ENCODE results near the gene ACACB. TPM values are rescaled to one million over a fixed set of nuclear protein-coding genes. Genes with fewer than 3 reads are reported as not detected.

The ACACB gene
- total and polyA plus RNA-seq, 4 experiments from 2014 or later = 0.83 to 47.1 (median 24.4) TPM

DNA sequence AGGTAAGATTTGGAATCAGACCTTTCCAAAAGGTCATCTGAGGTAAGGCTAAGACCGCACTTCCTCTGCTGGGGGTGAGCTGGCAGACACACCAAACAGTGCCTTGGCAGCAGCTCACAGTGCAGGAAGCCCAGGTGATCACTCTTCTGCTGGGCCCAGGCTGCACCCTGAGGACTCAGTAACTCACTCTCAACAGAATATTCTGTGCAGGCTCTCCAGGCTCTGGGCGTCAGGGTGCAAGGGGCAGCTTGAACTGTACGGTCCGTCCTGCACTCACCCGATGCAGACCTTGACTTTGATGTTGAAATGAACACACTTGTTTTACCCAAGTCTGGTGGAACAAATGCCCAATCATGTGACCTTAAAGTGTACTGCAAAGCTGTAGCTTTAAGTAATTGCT lies 29.1 kb upstream of the ACACB start:
- Mint-ChIP-seq H3K4me3 (no peak overlapping the region), H3K9me3 (no peaks in the 10 kb centered on the region), H3K27me3 (no peaks in the 10 kb centered on the region), H3K27ac (no peak overlapping the region), H3K4me1 (peaks cover 6 to 17% (median 10%) of the 10 kb centered on the region in 4 donors), H3K36me3 (peaks cover 44 to 62% of the 10 kb centered on the region in 2 donors)
- Histone ChIP-seq H3K4me3 (ENCODE audit: low read length in 2 of 2) (no peak overlapping the region), H3K4me1 (ENCODE audit: insufficient read depth, low read length) (peaks cover 8% of the 10 kb centered on the region), H3K36me3 (ENCODE audit: insufficient read depth, low read length) (peaks cover 40% of the 10 kb centered on the region), H3K9me3 (ENCODE audit: control insufficient read depth in 1 of 2, low read length in 2 of 2) (no peaks in the 10 kb centered on the region), H3K27me3 (ENCODE audit: insufficient read depth, low read length) (no peaks in the 10 kb centered on the region), H3K27ac (ENCODE audit: low read depth, low read length) (no peak overlapping the region)
- intact Hi-C loops (cut with micrococcal nuclease) = no loop called here
- DNase-seq = no peak
- ChIA-PET CTCF (ENCODE audit: partially characterized antibody) (interaction anchor here (0.6 to 1.4 kb wide), 5 partner anchors 8 to 203 kb away, joined by 3 to 4 read pairs (median 3); no protein-coding TSS in a partner anchor), POLR2A (ENCODE audit: partially characterized antibody) (interaction anchor here (1.0 to 1.8 kb wide), 2 partner anchors 12 to 34 kb away, joined by 3 to 5 read pairs; partner anchors contain the start of gene USP30)

DNA sequence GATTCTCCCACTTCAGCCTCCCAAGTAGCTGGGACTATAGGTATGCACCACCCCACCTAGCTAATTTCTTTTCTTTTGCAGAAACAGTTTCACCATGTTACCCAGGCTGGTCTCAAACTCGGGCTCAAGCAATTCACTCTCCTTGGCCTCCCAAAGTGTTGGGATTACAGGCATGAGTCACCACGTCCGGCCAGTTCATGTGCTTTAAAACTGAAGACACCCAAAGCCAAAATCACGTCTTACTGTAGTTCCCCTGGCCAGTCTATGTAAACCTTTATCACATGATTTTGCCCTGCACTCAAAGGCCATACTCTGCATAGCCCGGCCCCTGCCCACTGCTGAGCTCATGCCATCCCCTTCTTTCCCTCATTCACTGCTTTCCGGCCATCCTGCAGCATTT lies 27.6 kb upstream of the ACACB start:
- CTCF ChIA-PET (ENCODE audit: partially characterized antibody) = no interaction called here
- H3K36me3 ChIP-seq (ENCODE audit: insufficient read depth, low read length) = peaks cover 40% of the 10 kb centered on the region

DNA sequence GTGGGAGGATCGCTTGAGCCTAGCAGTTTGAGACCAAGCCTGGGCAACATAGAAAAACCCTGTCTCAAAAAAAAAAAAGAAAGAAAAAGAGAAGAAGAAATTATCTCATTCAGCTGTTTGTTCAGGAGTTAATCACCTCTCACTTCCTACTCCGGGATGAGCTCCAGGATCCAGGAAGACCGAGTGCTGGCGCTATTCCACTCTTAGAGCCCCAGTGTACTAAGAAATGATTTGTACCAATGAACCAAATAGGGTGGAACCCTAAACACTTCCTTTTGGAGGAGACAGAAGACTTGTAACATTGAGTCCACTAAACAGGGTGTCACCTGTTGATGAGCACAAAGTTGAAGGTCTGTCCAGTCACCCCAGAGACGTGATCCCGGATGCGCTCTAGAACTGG lies 26.7 kb upstream of the ACACB start:
- Mint-ChIP-seq H3K9me3 (no peaks in the 10 kb centered on the region), H3K4me3 (no peak overlapping the region), H3K36me3 (peaks cover 24 to 51% of the 10 kb centered on the region in 2 donors), H3K27ac (peak overlapping the region in 3 of 7 donors; percentile 47 to 90 (median 61)), H3K27me3 (no peaks in the 10 kb centered on the region), H3K4me1 (peaks cover 20 to 37% (median 28%) of the 10 kb centered on the region in 4 donors)
- H3K4me1 ChIP-seq (ENCODE audit: insufficient read depth, low read length) = peaks cover 22% of the 10 kb centered on the region
- H3K9me3 ChIP-seq (ENCODE audit: control insufficient read depth in 1 of 2, low read length in 2 of 2) = no peaks in the 10 kb centered on the region
- ChIA-PET POLR2A (ENCODE audit: partially characterized antibody) (no interaction called here), CTCF (ENCODE audit: partially characterized antibody) (interaction anchor here (1.0 kb wide), 1 partner anchor 9 kb away, joined by 4 read pairs; no protein-coding TSS in a partner anchor)
- peaks cover 40% of the 10 kb centered on the region for H3K36me3 ChIP-seq (ENCODE audit: insufficient read depth, low read length)
- intact Hi-C loops (cut with micrococcal nuclease) = loop anchor here (10.0 kb wide), 1 partner anchor 455 kb away; the partner anchor contains the start of gene SELPLG
- no peaks in the 10 kb centered on the region for H3K27me3 ChIP-seq (ENCODE audit: insufficient read depth, low read length)
- no peak overlapping the region for H3K4me3 ChIP-seq (ENCODE audit: low read length in 2 of 2)
- no peak for DNase-seq
- H3K27ac ChIP-seq (ENCODE audit: low read depth, low read length) = no peak overlapping the region

More for the DNA sequence above, 27.6 kb upstream of the ACACB start:
- no peaks in the 10 kb centered on the region for H3K27me3 ChIP-seq (ENCODE audit: insufficient read depth, low read length)
- Mint-ChIP-seq H3K27ac (peak overlapping the region in 4 of 7 donors; percentile 19 to 76 (median 60)), H3K36me3 (peaks cover 30 to 52% of the 10 kb centered on the region in 2 donors), H3K27me3 (no peaks in the 10 kb centered on the region), H3K4me1 (peaks cover 16 to 33% (median 23%) of the 10 kb centered on the region in 4 donors), H3K9me3 (no peaks in the 10 kb centered on the region), H3K4me3 (no peak overlapping the region)
- intact Hi-C loops (cut with micrococcal nuclease) = no loop called here
- H3K9me3 ChIP-seq (ENCODE audit: control insufficient read depth in 1 of 2, low read length in 2 of 2) = no peaks in the 10 kb centered on the region
- no peak overlapping the region for H3K4me3 ChIP-seq (ENCODE audit: low read length in 2 of 2)
- no peak overlapping the region for H3K27ac ChIP-seq (ENCODE audit: low read depth, low read length)
- DNase-seq = no peak
- POLR2A ChIA-PET (ENCODE audit: partially characterized antibody) = no interaction called here
- H3K4me1 ChIP-seq (ENCODE audit: insufficient read depth, low read length) = peaks cover 21% of the 10 kb centered on the region

DNA sequence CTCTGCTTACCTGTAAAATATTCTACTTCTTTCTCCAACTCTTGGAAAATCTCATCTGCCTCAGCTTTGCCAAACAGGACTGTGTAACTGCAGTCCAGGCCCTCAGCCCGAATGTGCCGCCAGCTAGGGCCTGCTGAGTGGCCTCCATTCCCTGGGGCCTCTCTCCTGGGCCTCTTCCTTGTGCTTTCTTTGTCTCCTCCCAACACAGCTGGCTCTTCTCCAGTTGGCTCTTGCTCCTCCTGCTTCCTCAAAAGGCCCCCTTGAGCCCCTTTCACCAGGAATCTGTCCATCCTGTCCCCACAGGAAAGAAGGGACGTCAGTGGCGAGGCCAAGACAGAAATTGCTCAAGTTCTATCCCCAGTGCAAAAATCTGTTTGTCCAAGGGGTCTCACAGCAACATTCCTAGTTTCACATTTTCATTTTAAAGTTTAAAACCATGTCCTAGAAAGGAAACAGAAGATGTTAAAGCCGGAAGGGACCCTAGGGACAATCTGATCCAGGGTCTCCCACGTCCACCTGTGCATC lies 23.8 kb upstream of the ACACB start:
- peak overlapping the region; percentile 86 to 97 (median 95) for H3K27ac Mint-ChIP-seq
- peaks cover 19% of the 10 kb centered on the region for H3K36me3 ChIP-seq (ENCODE audit: insufficient read depth, low read length)
- ChIA-PET CTCF (ENCODE audit: partially characterized antibody) (interaction anchor here (0.9 to 4.3 kb wide), 14 partner anchors 8 to 428 kb away, joined by 3 to 57 read pairs (median 7); partner anchors contain the start of gene USP30), POLR2A (ENCODE audit: partially characterized antibody) (interaction anchor here (0.9 to 1.8 kb wide), 4 partner anchors 38 to 531 kb away, joined by 4 to 6 read pairs (median 6); partner anchors contain the start of genes ISCU, SART3, SSH1 and USP30)
- peaks cover 7 to 33% of the 10 kb centered on the region in 2 donors for H3K36me3 Mint-ChIP-seq
- H3K9me3 Mint-ChIP-seq = no peaks in the 10 kb centered on the region
- intact Hi-C loops (cut with micrococcal nuclease) = loop anchor here (1.0 to 10.0 kb wide), 9 partner anchors 40 to 1332 kb away; partner anchors contain the start of genes ISCU, PRDM4, SELPLG and SSH1
- H3K27ac ChIP-seq (ENCODE audit: low read depth, low read length) = peak overlapping the region; percentile 60
- H3K27me3 ChIP-seq (ENCODE audit: insufficient read depth, low read length) = no peaks in the 10 kb centered on the region
- H3K4me3 Mint-ChIP-seq = peak overlapping the region; percentile 84 to 91 (median 86)
- H3K4me1 ChIP-seq (ENCODE audit: insufficient read depth, low read length) = peaks cover 26% of the 10 kb centered on the region
- peaks cover 21 to 49% (median 30%) of the 10 kb centered on the region in 4 donors for H3K4me1 Mint-ChIP-seq
- no peak for DNase-seq
- H3K4me3 ChIP-seq (ENCODE audit: low read length in 2 of 2) = peak overlapping the region; percentile 62 to 75
- H3K27me3 Mint-ChIP-seq = no peaks in the 10 kb centered on the region
- H3K9me3 ChIP-seq (ENCODE audit: control insufficient read depth in 1 of 2, low read length in 2 of 2) = no peaks in the 10 kb centered on the region

DNA sequence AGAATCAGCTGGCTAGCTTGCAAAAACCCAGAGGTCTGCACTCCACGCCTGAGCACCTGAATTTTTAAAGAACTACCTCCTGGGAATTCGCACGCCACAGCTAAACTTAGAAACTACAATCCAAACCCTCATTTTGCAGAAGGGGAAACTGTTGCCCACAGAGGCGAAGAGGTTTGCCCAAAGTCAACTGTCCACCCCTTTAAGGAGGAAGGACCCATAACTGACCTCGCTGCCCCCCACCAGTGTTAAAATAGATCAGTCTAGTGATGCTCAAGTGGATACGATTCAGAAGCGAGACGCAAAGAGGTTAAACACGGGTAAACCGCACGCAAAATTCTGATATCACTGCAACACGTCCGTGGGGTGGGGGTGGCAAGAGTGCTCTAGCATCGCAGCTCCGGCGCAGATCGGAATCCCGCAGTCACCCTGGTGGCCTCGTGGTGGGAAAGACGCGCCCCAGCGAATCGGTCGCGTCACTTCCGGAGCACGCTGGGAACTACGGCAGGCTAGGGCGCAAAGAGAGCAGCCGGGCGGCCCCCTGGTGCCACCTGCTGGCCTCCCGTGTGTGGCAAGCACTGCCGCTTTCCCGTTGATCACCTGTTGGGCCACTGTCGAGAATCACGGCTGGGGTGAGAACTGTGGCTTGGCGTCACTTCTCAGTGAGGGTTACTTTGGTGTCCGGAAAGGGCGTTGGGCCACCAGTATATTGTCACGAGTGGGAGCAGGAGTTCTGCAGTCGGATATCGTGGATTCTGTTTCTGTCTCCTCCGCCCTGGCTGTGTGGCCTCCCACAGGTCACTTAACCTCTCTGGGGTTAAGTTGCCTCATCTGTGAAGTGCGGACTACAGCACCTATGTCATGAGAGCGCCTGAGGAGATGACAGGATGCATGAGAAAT lies 23.1 kb upstream of the ACACB start, which contains the start of gene ALKBH2:
TSS of gene ALKBH2 (minus strand) at position 451 of the 897 bp plus-strand sequence. CDS start 686 bp downstream, outside the sequence.
- ChIA-PET CTCF (ENCODE audit: partially characterized antibody) (interaction anchor here (0.7 to 4.3 kb wide), 19 partner anchors 9 to 529 kb away, joined by 3 to 57 read pairs (median 4); partner anchors contain the start of gene USP30), POLR2A (ENCODE audit: partially characterized antibody) (interaction anchor here (0.9 to 1.8 kb wide), 5 partner anchors 18 to 531 kb away, joined by 3 to 6 read pairs (median 5); partner anchors contain the start of genes ISCU, SART3, SSH1 and USP30)
- Mint-ChIP-seq H3K4me3 (peak within 1 kb of the TSS; percentile 84 to 91 (median 86)), H3K9me3 (no peaks in the 10 kb centered on the region), H3K36me3 (peaks cover 7 to 29% of the 10 kb centered on the region in 2 donors), H3K4me1 (peaks cover 21 to 56% (median 34%) of the 10 kb centered on the region in 4 donors), H3K27me3 (no peaks in the 10 kb centered on the region), H3K27ac (peak within 1 kb of the TSS; percentile 86 to 97 (median 95))
- H3K27ac ChIP-seq (ENCODE audit: low read depth, low read length) = peak within 1 kb of the TSS; percentile 60
- peak; percentile 93 to 98 (median 95) for DNase-seq
- H3K36me3 ChIP-seq (ENCODE audit: insufficient read depth, low read length) = peaks cover 12% of the 10 kb centered on the region
- no peaks in the 10 kb centered on the region for H3K9me3 ChIP-seq (ENCODE audit: control insufficient read depth in 1 of 2, low read length in 2 of 2)
- intact Hi-C loops (cut with micrococcal nuclease) = loop anchor here (1.0 to 10.0 kb wide), 9 partner anchors 41 to 1332 kb away; partner anchors contain the start of genes ISCU, PRDM4, SELPLG and SSH1
- no peaks in the 10 kb centered on the region for H3K27me3 ChIP-seq (ENCODE audit: insufficient read depth, low read length)
- H3K4me3 ChIP-seq (ENCODE audit: low read length in 2 of 2) = peak within 1 kb of the TSS; percentile 62 to 75
- peaks cover 27% of the 10 kb centered on the region for H3K4me1 ChIP-seq (ENCODE audit: insufficient read depth, low read length)

DNA sequence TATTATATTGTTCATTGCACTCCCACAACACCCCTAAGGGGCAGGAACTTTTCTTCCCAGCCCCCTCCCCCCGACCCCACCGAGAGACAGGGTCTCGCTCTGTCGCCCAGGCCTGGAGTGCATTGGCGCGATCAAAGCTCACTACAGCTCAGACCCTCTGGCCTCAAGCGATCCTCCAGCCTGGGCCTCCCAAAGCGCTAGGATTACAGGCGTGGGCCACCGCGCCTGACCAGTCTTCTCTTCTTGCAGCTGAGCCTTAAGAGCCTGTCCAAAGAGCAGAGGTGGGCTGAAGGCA lies 19.3 kb upstream of the ACACB start:
- CTCF ChIA-PET (ENCODE audit: partially characterized antibody) = interaction anchor here (1.1 kb wide), 1 partner anchor 480 kb away, joined by 3 read pairs; no protein-coding TSS in a partner anchor
- no peaks in the 10 kb centered on the region for H3K9me3 ChIP-seq (ENCODE audit: control insufficient read depth in 1 of 2, low read length in 2 of 2)

More for the DNA sequence above, 19.3 kb upstream of the ACACB start:
- Mint-ChIP-seq H3K27me3 (no peaks in the 10 kb centered on the region), H3K27ac (no peak overlapping the region), H3K4me1 (peaks cover 31 to 70% (median 47%) of the 10 kb centered on the region in 4 donors), H3K9me3 (no peaks in the 10 kb centered on the region), H3K4me3 (peak overlapping the region in 6 of 8 donors; percentile 29 to 66 (median 34)), H3K36me3 (peaks cover 8 to 23% of the 10 kb centered on the region in 2 donors)
- POLR2A ChIA-PET (ENCODE audit: partially characterized antibody) = interaction anchor here (3.9 kb wide), 1 partner anchor 42 kb away, joined by 11 read pairs; no protein-coding TSS in a partner anchor
- Histone ChIP-seq H3K27ac (ENCODE audit: low read depth, low read length) (no peak overlapping the region), H3K4me1 (ENCODE audit: insufficient read depth, low read length) (peaks cover 46% of the 10 kb centered on the region), H3K4me3 (ENCODE audit: low read length in 2 of 2) (no peak overlapping the region), H3K36me3 (ENCODE audit: insufficient read depth, low read length) (peaks cover 4% of the 10 kb centered on the region), H3K27me3 (ENCODE audit: insufficient read depth, low read length) (no peaks in the 10 kb centered on the region)
- intact Hi-C loops (cut with micrococcal nuclease) = loop anchor here (10.0 kb wide), 1 partner anchor 462 kb away; the partner anchor contains the start of gene SELPLG
- DNase-seq = no peak
